Measurements from ENCODE around the gene BRWD1. TPM values are rescaled to one million over a fixed set of nuclear protein-coding genes. Genes with fewer than 3 reads are reported as not detected.
"Not testable (repeated sequence)": the region's sequence is repeated elsewhere in the genome, so short reads cannot be mapped to it uniquely, and the experiment has no call there.

Gene BRWD1
- total RNA-seq, 6 experiments from 2014 or later: 18.6 to 26.7 (median 21.9) TPM

- intact Hi-C loops (cut with DNase I); H3K27me3 ChIP-seq; H3K4me1 ChIP-seq; H3K36me3 ChIP-seq; H3K4me3 ChIP-seq; H3K27ac ChIP-seq; H3K9me3 ChIP-seq: not testable (repeated sequence)
- ATAC-seq (peak; percentile 54 to 73 (median 68)), DNase-seq (peak in 1 of 3 donors; percentile 51)
- 54% methylated on average over 4 of the region's 8 CpGs for WGBS (ENCODE audit: insufficient coverage, low coverage, low lambda C conversion rate, missing lambda C conversion rate)
- peak; percentile 34 to 44 (median 36) for TF ChIP-seq CTCF (IDR thresholded peaks at IDR 0.05)
These were observed 177.3 kb downstream of the BRWD1 start for GRCh38 chr21:39136138-39136537.

GRCh38 chr21:39134288-39134810 lies 179.1 kb downstream of the BRWD1 start:
- WGBS (ENCODE audit: insufficient coverage, low coverage, low lambda C conversion rate, missing lambda C conversion rate): 82% methylated on average over 15 of the region's 15 CpGs
- intact Hi-C loops (cut with DNase I): loop anchor here in 1 of 2 donors (5.0 kb wide), 1 partner anchor 402 kb away; no protein-coding TSS in a partner anchor
- Histone ChIP-seq H3K27ac (no peak overlapping the region), H3K4me3 (no peak overlapping the region), H3K27me3 (no peaks in the 10 kb centered on the region), H3K9me3 (no peaks in the 10 kb centered on the region), H3K36me3 (no peaks in the 10 kb centered on the region), H3K4me1 (peaks cover 0 to 3% (median 0%) of the 10 kb centered on the region in 4 donors)
- no peak for DNase-seq
- ATAC-seq: no peak
- TF ChIP-seq CTCF (IDR thresholded peaks at IDR 0.05): no peak
- TF ChIP-seq POLR2A (IDR thresholded peaks at IDR 0.05): no peak

Small RNA genes lying within 50 kb of the gene (small RNA-seq; reads per million reads assigned to genes)
- 0 reads per million in 2 experiments for gene RF00019

Other genes starting within 250 kb of the BRWD1 start
- 10 to 100 TPM; 17.1 to 32.4 (median 26.0) TPM for gene PSMG1, start 130.2 kb downstream of the BRWD1 start, total RNA-seq
- gene HMGN1, start 35.5 kb upstream of the BRWD1 start, total RNA-seq: 10 to 100 TPM; 34.6 to 71.6 (median 63.9) TPM
- gene LCA5L, start 132.1 kb upstream of the BRWD1 start, total RNA-seq: 1 to 10 TPM in 3 of 6 experiments, under 1 TPM in 3; 0.54 to 2.8 (median 1.1) TPM
- gene SH3BGR, start 138.3 kb upstream of the BRWD1 start, total RNA-seq: 1 to 10 TPM; 2.0 to 4.9 (median 3.0) TPM